IMR-90 (cell line): ENCODE data around the gene SMIM21. TPM values are rescaled to one million over a fixed set of nuclear protein-coding genes. Genes with fewer than 3 reads are reported as not detected.

Experiments
- ATAC-seq: fragments of 200-7000 bp; cut with Tn5 transposase; 2 replicates; pipeline ENCODE4 v1.9.1; 2020; ENCODE audit warnings: low read depth, mild to moderate bottlenecking, moderate library complexity
- BruUV-seq: library from RNA; stranded (reverse); fragments of 400-500 nt; replicated peaks from 2 replicates; lab custom pipeline; 2021; lab: Mats Ljungman, UMichigan
- CTCF ChIA-PET: fragments of 300-600 bp; formaldehyde crosslinking; extraction: SDS; loops from one replicate; lab custom pipeline; 2021; ENCODE audit warnings: antibody characterized with exemption; lab: Yijun Ruan, JAX
- POLR2A ChIA-PET: fragments of 300-600 bp; sonication (Branson Sonifier 250); formaldehyde crosslinking; loops from one replicate; lab custom pipeline; 2022; ENCODE audit warnings: antibody characterized with exemption; ENCODE audit not compliant: unreplicated experiment; lab: Charles Lee
- DNase-seq: peaks from one replicate; pipeline ENCODE4 v3.0.0; 2013
- H2AFZ ChIP-seq: replicated peaks from 2 replicates; pipeline ENCODE3; 2013; ENCODE audit warnings: low read length, mild to moderate bottlenecking; ENCODE audit not compliant: poor library complexity
- H2AK5ac ChIP-seq: 2 replicates; pipeline ENCODE4 v1.6.1; 2013; ENCODE audit warnings: low read depth, low read length, inconsistent platforms
- H2AK9ac ChIP-seq: replicated peaks from 2 replicates; pipeline ENCODE3; 2013; ENCODE audit warnings: mild to moderate bottlenecking, low read depth, low read length, moderate library complexity; ENCODE audit not compliant: poor library complexity
- H2BK120ac ChIP-seq: 2 replicates; pipeline ENCODE4 v1.6.1; 2013; ENCODE audit warnings: low read depth, low read length, inconsistent platforms
- H2BK15ac ChIP-seq: 3 replicates; pipeline ENCODE4 v1.6.1; 2013; ENCODE audit warnings: low read depth, low read length, inconsistent platforms
- H2BK20ac ChIP-seq: 2 replicates; pipeline ENCODE4 v1.6.1; 2013; ENCODE audit warnings: low read depth, mild to moderate bottlenecking, inconsistent platforms, low read length, moderate library complexity
- H2BK5ac ChIP-seq: 2 replicates; pipeline ENCODE4 v1.6.1; 2013; ENCODE audit warnings: mild to moderate bottlenecking, low read depth, low read length, inconsistent platforms; ENCODE audit not compliant: poor library complexity, severe bottlenecking
- H3K14ac ChIP-seq: replicated peaks from 2 replicates; pipeline ENCODE4 v1.6.1; 2013; ENCODE audit warnings: low read depth, low read length, inconsistent platforms
- H3K18ac ChIP-seq: 2 replicates; pipeline ENCODE4 v1.6.1; 2013; ENCODE audit warnings: low read depth, low read length, control low read depth
- H3K23ac ChIP-seq: 2 replicates; pipeline ENCODE4 v1.6.1; 2013; ENCODE audit warnings: low read depth, low read length, inconsistent platforms
- H3K27ac ChIP-seq: 2 replicates; pipeline ENCODE4 v1.5.1; 2013; ENCODE audit warnings: mild to moderate bottlenecking, control low read depth, low read length; ENCODE audit not compliant: insufficient read depth
- H3K27me3 ChIP-seq: 2 replicates; pipeline ENCODE4 v1.6.1; 2013; ENCODE audit warnings: low read length; ENCODE audit not compliant: control insufficient read depth, insufficient read depth
- H3K36me3 ChIP-seq: 2 replicates; pipeline ENCODE4 v1.6.1; 2013; ENCODE audit warnings: low read length, mixed read lengths; ENCODE audit not compliant: control insufficient read depth, insufficient read depth
- H3K4ac ChIP-seq: 2 replicates; pipeline ENCODE4 v1.6.1; 2013; ENCODE audit warnings: low read depth, low read length, inconsistent platforms
- H3K4me1 ChIP-seq: 2 replicates; pipeline ENCODE4 v1.6.1; 2013; ENCODE audit warnings: low read length, mixed read lengths; ENCODE audit not compliant: control insufficient read depth, insufficient read depth
- H3K4me2 ChIP-seq: 2 replicates; pipeline ENCODE4 v1.6.1; 2013; ENCODE audit warnings: low read depth, mild to moderate bottlenecking, control low read depth, low read length, moderate library complexity
- H3K4me3 ChIP-seq: 2 replicates; pipeline ENCODE4 v1.5.1; 2013; ENCODE audit warnings: low read depth, mild to moderate bottlenecking, control low read depth, low read length, moderate library complexity; ENCODE audit not compliant: insufficient read depth
- H3K56ac ChIP-seq: 2 replicates; pipeline ENCODE4 v1.6.1; 2013; ENCODE audit warnings: low read length, inconsistent platforms; ENCODE audit not compliant: insufficient read depth; ENCODE audit errors: extremely low read depth
- H3K79me1 ChIP-seq, 2 experiments: 2 replicates each; pipeline ENCODE4 v1.6.1; 2013; ENCODE audit warnings: low read length in 2 of 2, inconsistent platforms in 1 of 2, low read depth in 1 of 2
- H3K9ac ChIP-seq: 2 replicates; pipeline ENCODE4 v1.6.1; 2013; ENCODE audit warnings: low read depth, low read length, control low read depth
- H3K9me1 ChIP-seq: 2 replicates; pipeline ENCODE4 v1.6.1; 2013; ENCODE audit warnings: low read length, inconsistent platforms; ENCODE audit not compliant: insufficient read depth
- H3K9me3 ChIP-seq: 2 replicates; pipeline ENCODE4 v1.6.1; 2013; ENCODE audit warnings: low read length; ENCODE audit not compliant: control insufficient read depth, insufficient read depth
- H4K20me1 ChIP-seq: 2 replicates; pipeline ENCODE4 v1.6.1; 2013; ENCODE audit warnings: low read length, inconsistent platforms; ENCODE audit not compliant: insufficient read depth
- H4K5ac ChIP-seq: 2 replicates; pipeline ENCODE4 v1.6.1; 2013; ENCODE audit warnings: mild to moderate bottlenecking, low read depth, low read length, control low read depth
- H4K8ac ChIP-seq, 2 experiments: 2 replicates each; pipeline ENCODE4 v1.6.1; 2013; ENCODE audit warnings: low read depth in 2 of 2, low read length in 2 of 2, control low read depth in 1 of 2, inconsistent platforms in 1 of 2
- H4K91ac ChIP-seq: 2 replicates; pipeline ENCODE4 v1.6.1; 2013; ENCODE audit warnings: low read depth, low read length, inconsistent platforms; ENCODE audit not compliant: insufficient read depth
- BHLHE40 ChIP-seq: fragments of 150-350 bp; IDR thresholded peaks from 2 replicates; pipeline ENCODE4 v1.6.1; 2016; ENCODE audit warnings: mild to moderate bottlenecking, low read depth, low read length
- ELK1 ChIP-seq: fragments of 150-350 bp; IDR thresholded peaks from 2 replicates; pipeline ENCODE4 v1.6.1; 2016; ENCODE audit warnings: low read depth, mild to moderate bottlenecking, low read length, moderate library complexity, borderline replicate concordance
- FOS ChIP-seq: fragments of 150-350 bp; IDR thresholded peaks from 2 replicates; pipeline ENCODE4 v1.6.1; 2016; ENCODE audit warnings: low read depth, low read length
- MAFK ChIP-seq: IDR thresholded peaks from 2 replicates; pipeline ENCODE4 v1.6.1; 2012; ENCODE audit warnings: low read depth, low read length, improper control_type of control experiment
- MAZ ChIP-seq: IDR thresholded peaks from 2 replicates; pipeline ENCODE4 v1.6.1; 2012; ENCODE audit warnings: low read depth, mild to moderate bottlenecking, low read length, improper control_type of control experiment, moderate library complexity, borderline replicate concordance
- MXI1 ChIP-seq: IDR thresholded peaks from 2 replicates; pipeline ENCODE4 v1.6.1; 2012; ENCODE audit warnings: low read depth, mild to moderate bottlenecking, low read length, moderate library complexity, borderline replicate concordance
- POLR2A ChIP-seq: IDR thresholded peaks from 2 replicates; pipeline ENCODE4 v1.6.1; 2012; ENCODE audit warnings: mild to moderate bottlenecking, low read depth, low read length
- RAD21 ChIP-seq: IDR thresholded peaks from 2 replicates; pipeline ENCODE4 v1.6.1; 2012; ENCODE audit warnings: low read length, improper control_type of control experiment
- RCOR1 ChIP-seq: IDR thresholded peaks from 2 replicates; pipeline ENCODE4 v1.6.1; 2012; ENCODE audit warnings: mild to moderate bottlenecking, low read length, improper control_type of control experiment; ENCODE audit not compliant: insufficient replicate concordance
- RFX5 ChIP-seq: IDR thresholded peaks from 2 replicates; pipeline ENCODE4 v1.8.0; 2012; ENCODE audit warnings: low read depth, mild to moderate bottlenecking, low read length, moderate library complexity
- SMC3 ChIP-seq: fragments of 150-350 bp; IDR thresholded peaks from 2 replicates; pipeline ENCODE4 v1.6.1; 2016; ENCODE audit warnings: low read depth, mild to moderate bottlenecking, antibody characterized with exemption, low read length, moderate library complexity
- WGBS, 2 experiments: methylation state at CpG; one replicate each; pipeline versions ENCODE4 v1.1.5 to v1.1.7; 2013; ENCODE audit warnings: missing lambda C conversion rate in 2 of 2; ENCODE audit not compliant: insufficient read length in 1 of 2; ENCODE audit errors: extremely low coverage in 2 of 2; 5-methylcytosine and 5-hydroxymethylcytosine counted together
- dilution Hi-C: fragments of 300-500 bp; cut with HindIII; formaldehyde crosslinking; loops from one replicate; pipeline ENCODE4 v1.14.3; 2018; ENCODE audit warnings: low sequenced_read_pairs; ENCODE audit not compliant: unreplicated experiment
- in situ Hi-C: fragments of 300-500 bp; cut with MboI; formaldehyde crosslinking; loops from 3 replicates; pipeline ENCODE4 v1.14.3; 2019; ENCODE audit warnings: low sequenced_read_pairs, inconsistent platforms, mixed read lengths
- intact Hi-C: fragments of 100-400 bp; cut with micrococcal nuclease; formaldehyde crosslinking; loops from 2 replicates; pipeline ENCODE4 v1.10.0; 2022
- polyA plus RNA-seq, 3 experiments: library from polyadenylated mRNA; depleted of rRNA; stranded (reverse); fragments of >200 nt; gene quantifications; 2 replicates each; pipeline ENCODE4 v1.2.3, GENCODE V29; 2012; ENCODE audit warnings: low replicate concordance in 1 of 3
- total RNA-seq: library from RNA; depleted of rRNA; stranded (reverse); fragments of >200 nt; gene quantifications from 2 replicates; pipeline ENCODE4 v1.2.3, GENCODE V29; 2012

SMIM21 gene
- total and polyA plus RNA-seq, 2 of the 4 experiments (the other 2 are of a cell fraction), result not detected

GRCh38 chr18:75363446-75364225 lies 63.9 kb downstream of the SMIM21 start (continued):
- TF ChIP-seq RFX5, result no peak

- H4K8ac ChIP-seq, result no peak overlapping the region
- WGBS, 2 experiments, result 88% methylated on average over 6 of the region's 13 CpGs; no CpG with 5 or more reads in 1 of the 2 experiments
- no peak overlapping the region for H3K56ac ChIP-seq
- no peak overlapping the region for H2AK5ac ChIP-seq
- intact Hi-C loops, result no loop called here
- no peak overlapping the region for H2BK20ac ChIP-seq
- TF ChIP-seq BHLHE40, result no peak
- no peak for TF ChIP-seq RFX5
- TF ChIP-seq POLR2A, result no peak
- TF ChIP-seq ELK1, result no peak
- no peak for TF ChIP-seq FOS
- TF ChIP-seq MAFK, result no peak
- TF ChIP-seq MAZ, result no peak
- no peak for TF ChIP-seq SMC3
- no peak for TF ChIP-seq MXI1
- TF ChIP-seq RCOR1, result no peak
- no peak for TF ChIP-seq RAD21
- no peaks in the 10 kb centered on the region for H4K20me1 ChIP-seq
- peaks cover 2% of the 10 kb centered on the region; the same call in 1 of the 2 replicates for H3K4me1 ChIP-seq
- no peak for ATAC-seq
- no peak overlapping the region for H2BK120ac ChIP-seq
- 0 out of 2 replicates have a peak, but pooled peaks cover 2% of the 10 kb centered on the region for H3K9me3 ChIP-seq
- H3K27ac ChIP-seq, result no peak overlapping the region
- H3K27me3 ChIP-seq, result peaks cover 3% of the 10 kb centered on the region; the same call in 1 of the 2 replicates
- no peak overlapping the region for H3K14ac ChIP-seq
- H2AFZ ChIP-seq, result no peak overlapping the region
- H4K91ac ChIP-seq, result no peak overlapping the region
- no peak overlapping the region for H2AK9ac ChIP-seq
- ChIA-PET CTCF (no interaction called here), POLR2A (no interaction called here)
- in situ Hi-C loops, result no loop called here
- no peak overlapping the region for H3K9ac ChIP-seq
- no peak overlapping the region for H3K18ac ChIP-seq
- H3K23ac ChIP-seq, result no peak overlapping the region
- H2BK5ac ChIP-seq, result no peak overlapping the region
- no peak overlapping the region for H3K4me2 ChIP-seq
- H3K4ac ChIP-seq, result no peak overlapping the region
- H4K5ac ChIP-seq, result no peak overlapping the region
- H3K36me3 ChIP-seq, result no peaks in the 10 kb centered on the region
- no peak for DNase-seq
- no peak overlapping the region for H2BK15ac ChIP-seq
- dilution Hi-C loops, result no loop called here
- no peaks in the 10 kb centered on the region for H3K79me1 ChIP-seq
- peaks cover 4% of the 10 kb centered on the region; the same call in 1 of the 2 replicates for H3K9me1 ChIP-seq
- H3K4me3 ChIP-seq, result no peak overlapping the region
- no TSS peak for BruUV-seq
Observed at GRCh38 chr18:75362435-75362834, 65.1 kb downstream of the SMIM21 start.
